Hypothalamus (tissue), 51 donors: Measurements from ENCODE around the gene CADM1.

ENCODE experiments used
- DNase-seq, 51 donors: peaks; one replicate each; lab custom pipeline; 2025; lab: John Stamatoyannopoulos, UW

CADM1 gene

DNA sequence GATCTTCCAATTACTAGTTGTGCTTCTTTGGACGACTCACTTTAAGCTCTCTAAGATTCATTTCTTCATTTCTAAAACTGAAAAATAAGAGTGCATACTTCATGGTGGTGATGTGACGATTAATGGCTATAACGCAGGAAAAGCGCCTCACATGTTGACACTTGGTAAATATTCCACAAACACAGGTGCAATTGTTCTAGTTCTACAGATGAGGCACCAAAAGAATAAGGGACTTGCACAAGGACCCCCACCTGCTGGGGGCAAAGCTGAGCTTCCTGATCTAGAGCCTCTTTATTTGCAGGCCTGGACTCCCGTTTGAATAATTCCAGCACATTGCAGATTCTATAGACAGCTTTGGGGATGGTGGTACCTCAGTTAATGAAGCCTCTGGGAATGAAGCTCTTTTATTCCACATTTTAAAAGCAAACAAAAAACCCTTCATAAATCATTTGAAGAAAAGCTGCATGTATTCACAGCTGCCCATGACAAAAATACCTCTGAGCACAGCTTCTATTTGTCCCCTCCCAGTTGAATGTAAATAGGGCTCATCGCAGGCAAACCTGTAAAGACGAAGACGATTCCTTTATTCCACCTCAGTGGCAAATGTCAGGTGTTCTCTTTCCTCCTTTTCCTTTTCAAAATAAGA is 14.9 kb upstream of the CADM1 start:
- no peak for DNase-seq

GRCh38 chr11:115515647-115516395 is 11.6 kb upstream of the CADM1 start:
- DNase-seq = no peak

DNA sequence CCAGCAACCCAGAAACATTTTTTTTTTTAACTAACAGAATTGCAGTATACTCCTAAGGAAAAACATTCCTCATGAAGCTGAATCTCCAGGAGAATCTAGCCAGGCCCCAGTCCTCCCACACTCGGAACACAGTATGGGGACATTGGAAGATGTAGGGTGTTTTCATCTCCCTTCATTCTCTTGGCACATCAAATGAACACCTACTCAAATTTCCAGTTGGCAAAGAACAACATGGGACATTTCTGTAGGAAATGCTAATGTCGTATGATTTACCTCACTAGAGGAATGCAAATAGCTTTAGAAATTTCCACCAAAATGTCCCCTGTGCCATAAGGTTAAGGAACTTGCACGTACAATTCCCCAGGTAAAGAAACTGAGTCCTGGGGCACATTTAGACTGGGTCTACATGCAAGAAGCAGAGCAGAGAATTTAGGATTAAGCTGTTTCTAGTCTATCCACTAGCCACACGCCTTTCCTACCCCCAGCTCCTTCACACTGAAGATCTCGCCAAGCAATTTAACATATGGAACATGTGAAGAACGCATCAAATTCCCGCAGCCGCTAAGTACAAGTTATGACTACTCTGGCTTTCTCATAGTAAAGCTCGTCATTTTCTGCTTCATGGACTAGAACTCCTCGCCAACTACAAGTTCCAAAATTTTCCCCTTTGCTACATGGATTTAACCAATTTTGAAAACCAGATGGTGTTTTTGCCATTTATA is 2.9 kb upstream of the CADM1 start:
- DNase-seq = no peak

DNA sequence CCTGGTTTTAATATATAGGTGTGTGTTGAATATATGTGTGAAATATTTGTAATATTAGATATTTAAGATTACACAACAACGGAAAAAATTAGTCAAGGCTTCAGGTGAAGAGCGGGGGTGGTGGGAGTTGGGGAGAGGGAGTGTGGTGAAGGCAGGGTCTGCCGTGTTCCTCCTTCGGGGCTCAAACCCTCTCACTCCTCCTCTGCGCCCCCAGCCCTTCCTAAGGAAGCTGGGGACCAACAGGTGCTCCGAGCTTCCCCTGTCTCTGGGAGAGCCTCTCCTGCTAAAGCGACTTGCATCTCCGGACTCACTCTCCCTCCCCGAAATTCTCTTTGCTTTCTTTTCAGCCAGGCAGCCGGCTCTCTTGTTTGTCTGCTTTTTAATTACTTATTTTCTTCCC is 960 bp upstream of the CADM1 start:
- DNase-seq = peak in 6 of 51 donors; percentile 5 to 50 (median 36)

DNA sequence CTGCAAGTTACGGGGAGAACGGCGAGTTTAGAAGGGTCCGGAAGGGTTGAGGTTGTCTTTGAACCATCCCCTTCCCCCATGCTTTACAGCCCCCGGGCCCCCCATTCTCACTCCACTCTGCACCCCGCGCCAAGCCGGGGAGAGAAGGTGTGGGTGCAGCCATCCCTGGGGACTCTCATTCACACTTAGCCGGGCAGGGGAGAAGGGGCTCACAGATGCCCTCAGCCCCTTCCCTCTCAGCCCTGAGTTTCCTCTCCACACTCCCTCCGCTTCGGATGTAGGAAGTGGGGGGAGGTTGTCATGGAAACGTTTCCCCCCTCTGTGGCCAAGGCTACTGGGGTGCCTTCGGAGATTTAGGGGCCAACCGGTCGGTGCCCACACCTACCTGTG is 334 bp downstream of the CADM1 start:
- peak in 2 of 51 donors; percentile 82 to 93 for DNase-seq

DNA sequence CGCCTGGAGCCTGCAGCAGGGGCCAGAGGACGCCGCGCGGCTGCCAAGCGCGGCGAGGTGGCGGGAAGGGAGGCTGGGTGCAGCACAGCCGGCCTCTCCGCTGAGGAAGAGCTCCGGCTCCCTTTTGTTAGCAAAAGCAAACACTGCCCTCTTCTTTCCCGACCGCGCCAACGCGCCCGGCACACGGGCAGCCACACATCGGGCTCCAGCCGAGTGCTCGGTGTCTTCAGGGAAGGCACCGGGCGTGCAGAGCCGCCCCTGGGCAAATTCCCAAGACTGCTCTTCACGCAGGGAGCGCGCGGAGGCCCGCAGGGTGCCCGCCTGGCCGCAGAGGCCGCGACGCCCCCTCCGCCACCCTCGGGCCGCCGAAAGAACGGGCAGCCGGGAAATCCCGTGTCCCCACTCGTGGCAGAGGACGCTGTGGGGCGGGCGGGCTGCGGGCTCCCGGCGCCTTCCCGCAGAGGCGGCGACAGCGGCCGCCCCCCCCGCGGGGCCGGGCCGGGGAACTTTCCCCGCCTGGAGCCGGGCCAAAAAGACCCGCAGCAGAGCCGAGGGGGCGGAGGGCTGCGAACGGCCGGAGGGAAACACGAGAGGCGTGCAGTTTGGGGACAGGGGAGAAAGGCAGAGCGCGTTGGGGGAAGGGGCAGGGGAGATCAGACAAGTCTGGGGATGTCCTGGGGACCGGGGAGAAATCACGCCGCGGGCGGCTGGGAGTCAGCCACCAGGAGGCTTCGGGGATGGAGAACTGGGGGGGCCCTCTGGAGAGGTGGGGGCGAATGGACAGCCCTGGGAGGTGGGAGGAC is 931 bp downstream of the CADM1 start:
- DNase-seq = peak; percentile 40 to 96 (median 79)

DNA sequence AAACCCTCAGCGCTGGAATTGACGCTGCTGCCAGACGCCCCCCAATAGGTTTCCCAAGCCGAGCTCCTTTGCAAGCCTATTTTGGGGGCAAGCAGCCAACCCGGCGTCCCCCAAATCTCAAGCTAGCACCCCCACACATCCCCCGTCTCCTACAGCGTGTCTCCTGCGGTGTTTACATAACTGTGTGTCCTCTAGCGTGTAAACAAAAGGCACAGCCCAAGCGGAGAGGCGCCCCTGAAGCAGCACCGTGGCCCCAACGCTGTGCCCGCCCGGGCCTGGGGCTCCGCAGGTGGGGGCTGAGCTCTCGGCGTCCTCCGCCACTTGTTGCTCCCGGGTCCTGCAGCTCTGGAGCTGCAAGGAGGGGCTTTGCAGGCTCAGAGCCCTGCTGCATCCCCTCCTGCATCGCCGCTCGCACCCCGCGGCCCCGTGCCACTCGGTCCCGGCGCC is 1.6 kb downstream of the CADM1 start:
- peak in 7 of 51 donors; percentile 53 to 82 (median 65) for DNase-seq

GRCh38 chr11:115501893-115502589 is 2.2 kb downstream of the CADM1 start:
- peak in 11 of 51 donors; percentile 7 to 78 (median 31) for DNase-seq

DNA sequence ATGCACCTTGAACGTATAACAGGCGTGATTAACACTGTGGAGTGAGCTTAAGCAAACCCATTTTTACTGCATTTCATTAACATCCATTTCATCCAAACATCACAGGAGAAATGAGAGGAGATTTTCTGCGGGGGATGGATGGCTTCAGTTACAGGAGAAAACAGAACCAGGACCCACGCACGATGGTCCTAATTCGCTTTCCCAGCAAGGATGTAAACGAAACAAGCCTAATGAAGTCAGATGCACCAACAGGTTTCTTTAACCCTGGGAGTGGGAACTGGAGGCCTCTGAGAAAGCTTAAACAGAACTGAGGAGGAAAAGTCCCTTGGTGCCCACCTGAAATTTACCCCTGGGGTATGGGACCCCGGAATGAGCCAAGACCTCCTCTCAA is 2.7 kb downstream of the CADM1 start:
- peak in 5 of 51 donors; percentile 23 to 78 (median 35) for DNase-seq

DNA sequence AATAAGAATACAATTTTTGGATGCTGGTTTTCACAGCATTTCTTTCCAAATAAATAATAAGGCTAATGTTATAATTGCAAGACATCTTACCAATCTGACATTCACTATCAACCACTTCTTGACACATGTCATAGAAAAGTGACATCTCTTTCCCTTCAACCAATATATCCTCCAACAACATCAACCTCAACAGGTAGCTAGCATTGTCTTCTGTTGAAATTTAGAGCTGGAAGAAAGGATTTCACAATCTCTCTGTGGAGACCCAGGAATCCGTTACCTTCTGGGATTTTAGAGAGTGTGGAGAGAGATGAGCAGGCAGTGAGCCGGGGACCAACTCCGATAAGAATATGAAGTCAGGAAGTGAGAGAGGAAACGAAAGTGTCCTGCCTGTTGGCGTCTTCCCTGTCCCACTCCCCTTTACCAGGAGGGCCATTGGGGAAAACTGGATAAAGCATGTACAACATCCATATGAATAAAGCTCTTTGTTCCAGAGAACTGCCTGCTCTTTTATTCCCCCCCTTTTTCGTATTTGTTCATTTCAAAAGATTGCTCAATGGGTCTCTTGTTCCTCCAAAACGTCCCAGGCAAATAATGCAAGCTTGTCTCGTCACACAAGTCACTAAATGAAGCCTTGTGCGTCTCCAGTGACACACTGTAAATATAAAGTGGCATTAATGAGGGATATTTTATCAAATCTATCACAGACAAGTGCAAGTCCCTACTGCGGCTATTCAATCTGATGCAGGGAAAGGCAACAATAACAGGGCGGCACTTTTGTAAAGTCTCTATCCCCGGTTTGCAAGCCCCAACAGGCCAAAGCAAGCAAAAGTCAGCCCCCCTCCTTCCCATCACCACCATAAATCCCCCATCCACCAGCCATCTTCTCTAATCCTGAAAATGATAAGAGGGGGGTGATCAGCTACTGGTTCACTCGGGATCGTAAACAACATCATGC is 3.4 kb downstream of the CADM1 start:
- peak in 29 of 51 donors; percentile 6 to 92 (median 39) for DNase-seq

DNA sequence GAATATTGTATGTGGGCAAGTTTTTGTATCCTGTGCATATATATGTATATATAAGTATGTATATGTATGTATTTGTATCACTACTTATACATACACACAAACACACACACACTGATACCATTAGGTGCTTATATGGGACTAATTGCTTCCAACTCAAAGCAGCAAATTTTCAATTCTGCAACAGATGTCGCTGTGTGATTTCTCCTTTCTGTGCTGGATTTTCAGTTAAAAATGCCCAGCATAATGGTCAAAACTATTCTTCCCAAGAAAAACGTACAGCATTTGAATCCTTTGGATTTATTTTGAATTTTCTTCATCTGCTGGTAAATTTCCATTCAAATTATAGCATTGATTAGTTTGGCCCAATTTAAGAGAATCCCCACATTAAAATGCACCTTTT is 4.3 kb downstream of the CADM1 start:
- DNase-seq = peak in 1 of 51 donors; percentile 45

GRCh38 chr11:115499241-115499799 is 4.9 kb downstream of the CADM1 start:
- DNase-seq = no peak

DNA sequence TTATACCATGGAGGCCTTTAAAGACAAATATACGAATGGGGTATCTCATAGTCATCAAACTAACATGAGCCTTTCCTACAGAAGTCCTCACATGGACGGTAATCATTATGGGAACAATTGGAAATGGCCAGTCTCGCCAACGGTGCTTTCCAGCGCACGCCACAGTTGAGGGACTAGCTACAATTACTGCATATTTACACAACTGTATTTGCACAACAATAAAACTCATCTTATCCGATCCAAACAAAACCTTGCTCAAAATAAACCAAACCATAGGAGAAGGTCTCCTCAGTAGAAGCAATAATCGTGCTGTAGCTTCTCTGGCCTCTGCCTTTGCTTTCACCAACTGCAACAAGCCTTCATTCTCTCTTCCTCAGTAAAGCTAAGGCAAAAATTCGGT is 5.9 kb downstream of the CADM1 start:
- DNase-seq = peak in 1 of 51 donors; percentile 11

- DNase-seq = no peak
Observed at GRCh38 chr11:115497303-115497702, 6.9 kb downstream of the CADM1 start.

- no peak for DNase-seq
Observed at GRCh38 chr11:115496892-115497291, 7.3 kb downstream of the CADM1 start.

GRCh38 chr11:115493905-115494304 is 10.3 kb downstream of the CADM1 start:
- no peak for DNase-seq

DNA sequence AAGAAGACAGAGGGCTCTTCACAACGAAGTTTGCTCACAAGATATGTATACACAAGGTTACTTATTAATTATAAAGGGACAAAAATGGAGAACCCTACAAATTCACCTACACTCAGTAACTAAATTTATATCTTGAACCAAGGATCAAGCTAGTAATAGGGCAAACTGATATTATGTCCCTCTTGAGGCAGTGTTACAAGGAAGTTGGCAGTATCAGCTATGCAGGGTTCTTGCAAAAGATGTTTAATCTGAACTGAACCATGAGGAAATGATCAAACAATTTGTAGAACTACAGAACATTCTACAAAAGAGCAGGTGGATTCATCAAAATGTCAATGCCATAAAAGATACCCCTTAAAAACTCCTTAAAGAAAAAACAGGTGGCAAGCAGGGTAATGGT is 10.7 kb downstream of the CADM1 start:
- no peak for DNase-seq

DNA sequence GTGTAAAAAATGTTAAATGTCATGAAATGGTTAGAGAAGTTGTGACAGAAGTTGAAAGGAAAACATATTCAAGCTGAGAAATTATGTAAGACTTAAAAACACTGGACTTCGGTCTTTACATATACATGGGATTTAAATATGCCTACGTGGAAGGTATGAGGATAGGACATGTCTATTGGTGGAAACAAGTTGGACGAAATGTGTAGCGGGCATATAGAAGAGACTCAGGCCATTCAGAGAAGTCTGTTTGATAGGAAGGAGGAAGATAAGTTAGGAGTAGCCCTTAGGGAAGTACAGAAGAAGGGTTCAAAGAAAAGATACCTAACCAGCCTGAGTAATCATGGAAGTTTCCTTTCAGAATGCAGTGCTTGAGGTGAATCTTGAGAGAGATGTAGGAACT is 14.7 kb downstream of the CADM1 start:
- no peak for DNase-seq

DNA sequence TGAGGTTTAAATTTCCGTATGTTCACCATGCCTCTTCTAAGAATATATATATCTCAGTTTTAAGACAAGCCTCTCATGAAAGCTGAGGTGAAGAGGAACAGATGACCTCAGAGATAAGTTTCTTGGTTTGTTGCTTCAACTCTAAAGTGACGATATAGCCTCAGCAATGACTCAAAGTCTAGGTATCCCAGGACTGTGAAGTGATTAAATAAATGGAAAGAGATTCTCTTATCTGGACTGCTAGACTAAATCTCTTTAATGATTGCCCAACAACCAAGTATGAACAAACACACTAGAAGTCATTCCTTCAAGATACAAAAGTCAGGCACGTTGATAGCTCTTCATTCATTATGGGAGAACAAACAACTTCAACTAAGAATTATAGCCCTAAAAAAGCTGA is 15.3 kb downstream of the CADM1 start:
- no peak for DNase-seq
